Measurements from ENCODE around the gene LARP1B. TPM values are rescaled to one million over a fixed set of nuclear protein-coding genes. Genes with fewer than 3 reads are reported as not detected.
"Not testable (repeated sequence)": the region's sequence is repeated elsewhere in the genome, so short reads cannot be mapped to it uniquely, and the experiment has no call there.

The LARP1B gene
- polyA plus RNA-seq, 1 experiment = 24.3 TPM

- ChIA-PET CTCF (no interaction called here), POLR2A (no interaction called here)
- no peaks in the 10 kb centered on the region for H3K27me3 ChIP-seq (ENCODE audit: control insufficient read depth, insufficient read depth, low read length)
- H3K27ac ChIP-seq (ENCODE audit: low read depth, low read length) = no peak overlapping the region
- no peaks in the 10 kb centered on the region for H3K9me3 ChIP-seq (ENCODE audit: control insufficient read depth, insufficient read depth, low read length)
- DNase-seq (ENCODE audit: low read depth, low spot score) = no peak
- no peak for TF ChIP-seq CTCF (IDR thresholded peaks at IDR 0.05; ENCODE audit: low read depth, low read length)
- no peak overlapping the region for H3K4me3 ChIP-seq (ENCODE audit: low read depth, low read length)
These were observed 21.5 kb upstream of the LARP1B start for GRCh38 chr4:128039568-128039967.

- H3K27me3 ChIP-seq (ENCODE audit: control insufficient read depth, insufficient read depth, low read length); CTCF ChIA-PET; DNase-seq (ENCODE audit: low read depth, low spot score); H3K27ac ChIP-seq (ENCODE audit: low read depth, low read length); POLR2A ChIA-PET; H3K9me3 ChIP-seq (ENCODE audit: control insufficient read depth, insufficient read depth, low read length); H3K4me3 ChIP-seq (ENCODE audit: low read depth, low read length): not testable (repeated sequence)
These were observed 14.1 kb upstream of the LARP1B start for GRCh38 chr4:128047019-128047418.

- CTCF ChIA-PET; POLR2A ChIA-PET; H3K27me3 ChIP-seq (ENCODE audit: control insufficient read depth, insufficient read depth, low read length); DNase-seq (ENCODE audit: low read depth, low spot score); H3K4me3 ChIP-seq (ENCODE audit: low read depth, low read length); H3K27ac ChIP-seq (ENCODE audit: low read depth, low read length); H3K9me3 ChIP-seq (ENCODE audit: control insufficient read depth, insufficient read depth, low read length): not testable (repeated sequence)
These were observed 13.6 kb upstream of the LARP1B start for GRCh38 chr4:128047514-128047913.

- CTCF ChIA-PET = interaction anchor here (0.7 kb wide), 2 partner anchors 318 to 746 kb away, joined by 3 read pairs; no protein-coding TSS in a partner anchor
- POLR2A ChIA-PET; DNase-seq (ENCODE audit: low read depth, low spot score); H3K9me3 ChIP-seq (ENCODE audit: control insufficient read depth, insufficient read depth, low read length); H3K4me3 ChIP-seq (ENCODE audit: low read depth, low read length); H3K27ac ChIP-seq (ENCODE audit: low read depth, low read length); H3K27me3 ChIP-seq (ENCODE audit: control insufficient read depth, insufficient read depth, low read length): not testable (repeated sequence)
These were observed 9.9 kb upstream of the LARP1B start for GRCh38 chr4:128051229-128051628.

GRCh38 chr4:128054907-128055306 is 6.2 kb upstream of the LARP1B start:
- CTCF ChIA-PET = not testable (repeated sequence)

GRCh38 chr4:128055441-128056206 is 5.5 kb upstream of the LARP1B start:
- H3K27me3 ChIP-seq (ENCODE audit: control insufficient read depth, insufficient read depth, low read length); H3K9me3 ChIP-seq (ENCODE audit: control insufficient read depth, insufficient read depth, low read length); H3K27ac ChIP-seq (ENCODE audit: low read depth, low read length); CTCF ChIA-PET; POLR2A ChIA-PET; H3K4me3 ChIP-seq (ENCODE audit: low read depth, low read length); DNase-seq (ENCODE audit: low read depth, low spot score): not testable (repeated sequence)

More at GRCh38 chr4:128054907-128055306, 6.2 kb upstream of the LARP1B start:
- H3K9me3 ChIP-seq (ENCODE audit: control insufficient read depth, insufficient read depth, low read length); H3K27ac ChIP-seq (ENCODE audit: low read depth, low read length); H3K27me3 ChIP-seq (ENCODE audit: control insufficient read depth, insufficient read depth, low read length); DNase-seq (ENCODE audit: low read depth, low spot score); POLR2A ChIA-PET; H3K4me3 ChIP-seq (ENCODE audit: low read depth, low read length): not testable (repeated sequence)

GRCh38 chr4:128056396-128056795 is 4.7 kb upstream of the LARP1B start:
- Histone ChIP-seq H3K4me3 (ENCODE audit: low read depth, low read length) (no peak overlapping the region), H3K27ac (ENCODE audit: low read depth, low read length) (no peak overlapping the region), H3K9me3 (ENCODE audit: control insufficient read depth, insufficient read depth, low read length) (no peaks in the 10 kb centered on the region), H3K27me3 (ENCODE audit: control insufficient read depth, insufficient read depth, low read length) (no peaks in the 10 kb centered on the region)
- DNase-seq (ENCODE audit: low read depth, low spot score) = no peak
- POLR2A ChIA-PET = no interaction called here
- CTCF ChIA-PET = no interaction called here
- TF ChIP-seq CTCF (IDR thresholded peaks at IDR 0.05; ENCODE audit: low read depth, low read length) = no peak

Data from AG04450 (cell line).